AG09309 (cell line): Measurements from ENCODE around the gene RAB3D.
"Not testable (repeated sequence)": the region's sequence is repeated elsewhere in the genome, so short reads cannot be mapped to it uniquely, and the experiment has no call there.

Source experiments
- DNase-seq: peaks from one replicate; pipeline ENCODE4 v3.0.0-alpha.2; 2010; ENCODE audit warnings: low read depth
- H3K4me3 ChIP-seq: 2 replicates; pipeline ENCODE4 v1.5.1; 2011; ENCODE audit warnings: mild to moderate bottlenecking, low read depth, low read length, moderate library complexity; ENCODE audit not compliant: control insufficient read depth
- TF ChIP-seq, protein P1 (sequence below): IDR thresholded peaks from 2 replicates; pipeline ENCODE4 v1.5.1; 2011; ENCODE audit warnings: mild to moderate bottlenecking, low read depth, low read length, inconsistent platforms; ENCODE audit not compliant: insufficient read depth, control insufficient read depth; ENCODE audit errors: missing control alignments

RAB3D gene

DNA sequence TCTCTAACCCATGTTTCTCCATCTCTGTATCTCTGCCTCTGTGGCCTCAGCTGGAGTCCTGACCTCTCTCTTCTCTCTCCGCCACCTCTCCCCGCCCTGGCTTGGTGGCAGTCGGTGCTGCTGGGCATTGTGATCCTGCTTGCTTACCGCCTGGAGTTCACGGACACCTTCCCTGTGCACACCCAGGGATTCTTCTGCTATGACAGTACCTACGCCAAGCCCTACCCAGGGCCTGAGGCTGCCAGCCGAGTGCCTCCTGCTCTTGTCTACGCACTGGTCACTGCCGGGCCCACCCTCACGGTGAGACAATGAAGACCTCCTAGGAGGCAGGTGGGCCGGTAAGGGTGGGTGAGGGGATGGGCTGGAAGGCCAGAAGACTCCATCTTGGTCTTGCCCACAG lies 20.0 kb upstream of the RAB3D start:
- H3K4me3 ChIP-seq, result no peak overlapping the region
- TF ChIP-seq, protein P1, sequence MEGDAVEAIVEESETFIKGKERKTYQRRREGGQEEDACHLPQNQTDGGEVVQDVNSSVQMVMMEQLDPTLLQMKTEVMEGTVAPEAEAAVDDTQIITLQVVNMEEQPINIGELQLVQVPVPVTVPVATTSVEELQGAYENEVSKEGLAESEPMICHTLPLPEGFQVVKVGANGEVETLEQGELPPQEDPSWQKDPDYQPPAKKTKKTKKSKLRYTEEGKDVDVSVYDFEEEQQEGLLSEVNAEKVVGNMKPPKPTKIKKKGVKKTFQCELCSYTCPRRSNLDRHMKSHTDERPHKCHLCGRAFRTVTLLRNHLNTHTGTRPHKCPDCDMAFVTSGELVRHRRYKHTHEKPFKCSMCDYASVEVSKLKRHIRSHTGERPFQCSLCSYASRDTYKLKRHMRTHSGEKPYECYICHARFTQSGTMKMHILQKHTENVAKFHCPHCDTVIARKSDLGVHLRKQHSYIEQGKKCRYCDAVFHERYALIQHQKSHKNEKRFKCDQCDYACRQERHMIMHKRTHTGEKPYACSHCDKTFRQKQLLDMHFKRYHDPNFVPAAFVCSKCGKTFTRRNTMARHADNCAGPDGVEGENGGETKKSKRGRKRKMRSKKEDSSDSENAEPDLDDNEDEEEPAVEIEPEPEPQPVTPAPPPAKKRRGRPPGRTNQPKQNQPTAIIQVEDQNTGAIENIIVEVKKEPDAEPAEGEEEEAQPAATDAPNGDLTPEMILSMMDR, result no peak
- no peak for DNase-seq

DNA sequence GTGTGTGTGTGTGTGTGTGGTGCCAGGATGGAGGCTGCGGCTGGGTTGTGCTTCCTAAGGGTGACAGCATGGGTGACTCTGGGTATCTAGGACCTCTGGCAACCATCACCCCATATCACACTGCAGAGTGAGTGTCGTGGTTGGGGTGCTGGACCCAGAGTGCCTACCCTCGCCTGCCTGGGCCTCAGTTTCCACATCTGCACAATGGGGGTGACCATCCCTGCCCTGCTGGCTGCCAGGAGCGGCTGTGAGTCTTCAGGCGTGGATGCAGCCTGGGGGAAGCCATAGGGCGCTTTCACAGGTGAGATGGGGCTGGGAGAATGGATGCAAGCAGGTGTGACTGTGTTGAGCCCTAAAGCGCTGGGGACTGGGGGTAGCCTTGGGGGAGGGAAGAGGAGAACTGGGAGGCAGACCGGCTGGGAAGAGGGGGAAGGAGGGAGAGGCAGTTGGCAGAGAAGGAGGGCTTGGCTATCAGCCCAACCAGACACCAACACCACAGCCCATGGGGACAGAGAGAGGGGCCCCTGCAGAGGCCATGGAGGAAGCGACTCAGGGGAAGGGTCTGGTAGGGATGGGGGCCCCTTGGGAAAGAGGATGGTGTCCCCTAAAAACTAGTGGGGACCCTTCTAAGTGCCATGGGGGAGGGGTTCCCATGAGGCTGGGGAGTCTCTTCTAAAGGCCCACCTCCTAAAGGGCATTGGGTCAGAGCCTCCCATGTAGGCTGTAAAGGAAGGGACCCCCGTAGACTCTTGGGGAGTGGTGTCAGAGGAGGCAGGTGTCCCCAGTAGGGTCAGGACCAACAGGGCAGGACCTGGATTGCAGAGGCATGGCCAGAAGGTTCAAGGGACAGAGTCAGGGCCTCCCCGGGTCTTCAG lies 17.5 kb upstream of the RAB3D start:
- TF ChIP-seq, protein P1, result no peak
- 0 out of 2 replicates have a peak overlapping the region, but pooled peaks have one; percentile 94 for H3K4me3 ChIP-seq

DNA sequence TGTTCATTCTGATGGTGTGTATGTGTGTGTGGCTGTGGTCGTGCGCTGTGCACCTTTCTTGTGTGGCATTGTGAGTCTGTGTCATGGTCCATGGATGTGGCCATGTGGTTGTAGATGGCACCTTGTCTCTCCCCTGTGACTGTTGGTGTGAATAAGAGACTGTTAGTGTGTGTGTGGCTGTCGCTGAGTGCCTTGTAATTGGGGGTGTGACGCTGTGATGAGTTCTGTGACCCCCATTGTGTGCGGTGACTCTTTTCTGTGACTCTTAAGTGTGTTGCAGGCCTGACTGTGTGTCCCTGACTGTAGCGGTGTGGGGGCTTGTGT lies 16.6 kb upstream of the RAB3D start:
- peak overlapping the region; percentile 94 for H3K4me3 ChIP-seq
- TF ChIP-seq, protein P1, result no peak
- no peak for DNase-seq

More for the DNA sequence above, 17.5 kb upstream of the RAB3D start:
- no peak for DNase-seq

DNA sequence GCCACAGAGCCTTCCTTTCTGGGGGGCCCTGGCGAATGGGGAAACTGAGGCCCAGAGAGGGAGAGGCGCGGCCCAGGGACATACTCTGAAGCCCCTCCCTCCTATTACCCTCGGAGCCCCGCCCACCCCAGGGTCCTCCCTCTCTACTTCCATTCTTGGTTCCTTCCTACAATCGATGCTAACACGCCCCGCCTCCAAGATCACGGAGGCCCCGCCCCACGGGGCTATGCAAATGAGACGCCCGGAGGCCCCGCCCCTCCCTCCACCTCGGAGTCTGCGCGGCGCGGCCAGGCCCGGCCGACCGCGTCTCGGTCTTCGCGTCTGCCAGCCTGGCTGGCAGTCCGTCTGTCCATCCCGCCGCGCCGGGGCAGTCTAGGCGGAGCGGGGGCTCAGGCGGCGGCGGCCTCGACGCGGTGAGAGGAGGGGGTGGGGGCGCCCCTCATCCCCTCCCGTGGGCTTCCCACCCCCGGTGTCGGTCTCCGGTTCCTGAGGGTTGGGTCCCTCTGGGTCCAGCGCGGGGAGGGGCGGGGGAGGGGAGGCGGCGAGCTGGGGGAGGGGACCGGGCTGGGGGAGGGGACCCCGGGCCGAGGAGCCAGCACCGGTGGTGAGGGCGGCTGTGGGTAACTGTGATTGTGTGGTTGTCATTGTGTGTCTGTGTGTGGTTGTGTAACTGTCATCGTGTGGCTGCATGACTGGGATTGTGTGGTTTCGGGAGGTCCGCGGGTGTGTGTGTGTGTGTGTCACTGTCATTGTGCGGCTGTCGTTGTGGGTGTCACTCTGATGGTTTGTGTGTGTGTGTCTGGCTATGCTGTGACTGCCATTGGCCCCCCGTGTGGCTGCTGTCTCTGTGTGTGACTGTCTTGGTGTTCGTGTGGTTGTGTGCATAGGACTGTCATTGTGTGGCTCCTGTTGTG lies 16.0 kb upstream of the RAB3D start, which contains the start of gene PLPPR2:
TSS of gene PLPPR2 (plus strand) at position 273 of the 914 bp plus-strand sequence. CDS start 2,242 bp downstream, outside the sequence.
- peak within 1 kb of the TSS; percentile 94 for H3K4me3 ChIP-seq
- peak; percentile 34 for DNase-seq
- TF ChIP-seq, protein P1, result no peak

DNA sequence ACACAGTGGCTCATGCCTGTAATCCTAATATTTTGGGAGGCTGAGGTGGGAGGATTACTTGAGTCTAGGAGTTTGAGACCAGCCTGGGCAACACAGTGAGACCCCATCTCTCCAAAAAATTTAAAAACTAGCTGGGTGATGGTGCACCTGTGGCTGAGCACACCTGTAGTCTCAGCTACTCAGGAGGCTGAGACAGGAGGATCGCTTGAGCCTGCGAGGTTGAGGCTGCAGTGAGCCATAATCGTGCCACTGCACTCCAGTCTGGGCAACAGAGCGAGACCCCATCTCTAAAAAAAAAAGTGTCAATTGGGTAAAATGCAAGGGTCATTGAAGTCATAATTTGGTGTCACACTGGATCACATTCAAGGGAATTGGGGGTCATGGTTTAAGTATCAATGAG lies 14.6 kb upstream of the RAB3D start:
- not testable (repeated sequence) for H3K4me3 ChIP-seq, DNase-seq

DNA sequence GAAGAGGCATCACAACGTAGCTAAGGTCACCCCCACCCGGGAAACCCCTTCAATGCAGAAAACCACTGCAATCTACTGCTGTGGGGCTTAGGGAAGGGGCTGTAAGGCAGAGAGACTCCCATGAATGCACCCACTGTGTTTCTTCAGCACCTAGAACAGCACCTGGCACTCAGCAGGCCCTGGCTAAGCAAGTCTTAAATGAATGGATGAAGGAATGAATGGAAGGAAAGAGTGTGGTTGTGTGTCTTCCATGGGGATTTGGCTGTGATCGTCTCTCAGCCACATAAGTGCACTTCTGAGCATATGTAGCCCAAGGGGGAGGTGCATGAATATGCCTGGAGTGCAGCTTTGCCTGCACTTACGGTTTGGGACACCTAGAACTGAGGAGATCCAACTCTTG lies 9.7 kb upstream of the RAB3D start:
- TF ChIP-seq, protein P1, result no peak
- no peak for DNase-seq
- H3K4me3 ChIP-seq, result no peak overlapping the region
